ENCODE measurements around the gene TNFSF15.
A peak's percentile ranks its signal among the peaks of the same experiment; 100 is the strongest.
"Not testable (repeated sequence)": the region's sequence is repeated elsewhere in the genome, so short reads cannot be mapped to it uniquely, and the experiment has no call there.

TNFSF15 gene

DNA sequence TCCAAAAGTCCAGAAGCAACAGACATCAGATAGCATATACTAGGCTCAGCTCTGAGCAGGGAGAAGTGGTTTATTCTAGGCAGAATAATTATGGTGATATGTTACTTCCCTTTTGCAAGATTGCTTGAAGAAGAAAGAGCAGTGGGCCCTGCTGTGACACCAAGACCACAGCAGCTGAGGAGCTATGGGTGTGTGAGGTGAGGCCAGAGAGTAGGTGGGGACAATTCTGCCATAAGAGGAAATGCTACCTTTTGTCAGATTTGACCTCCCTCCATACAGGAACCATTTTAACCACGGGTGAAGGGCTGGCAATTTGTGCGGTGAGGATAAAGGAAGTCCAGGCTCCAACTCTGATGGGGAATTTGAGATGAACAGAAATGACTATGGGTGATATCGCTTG, 51.3 kb downstream of the TNFSF15 start:
- DNase-seq (ENCODE audit: low spot score) = no peak

GRCh38 chr9:114746591-114747346, 59.1 kb downstream of the TNFSF15 start:
- DNase-seq (ENCODE audit: low spot score) = peak; percentile 40

DNA sequence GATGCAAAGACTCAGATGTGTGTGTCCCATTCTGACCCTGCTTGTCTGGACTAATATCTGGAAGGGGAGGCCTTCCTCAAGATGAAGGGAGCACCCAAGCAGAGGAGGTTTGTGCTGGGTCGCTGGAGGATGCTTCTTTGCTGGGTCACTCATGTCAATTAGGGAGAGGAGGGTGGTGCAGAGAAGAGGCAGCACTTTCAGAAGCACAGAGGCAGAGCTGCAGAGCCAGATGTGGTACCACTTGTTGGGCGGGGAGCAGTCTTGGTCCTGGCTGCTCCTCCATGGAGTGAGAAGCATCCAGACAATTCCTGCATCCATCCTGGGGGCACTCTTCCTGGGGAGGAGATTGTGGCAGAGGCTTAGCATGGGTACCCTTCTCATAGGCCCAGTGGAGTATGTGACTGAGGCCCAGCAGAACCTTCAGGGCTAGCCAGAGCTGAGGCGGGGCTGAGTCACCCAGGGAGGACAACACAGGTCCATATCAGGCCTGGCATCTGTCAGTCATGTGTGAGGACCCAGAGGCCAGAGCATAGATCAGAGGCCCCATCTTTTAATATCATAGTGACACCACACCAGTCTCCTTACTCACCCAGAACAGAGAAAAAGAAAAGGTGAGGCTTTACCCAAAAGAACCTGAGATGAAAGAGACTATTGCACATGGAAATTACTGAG, 59.8 kb downstream of the TNFSF15 start:
- DNase-seq (ENCODE audit: low spot score) = no peak

DNA sequence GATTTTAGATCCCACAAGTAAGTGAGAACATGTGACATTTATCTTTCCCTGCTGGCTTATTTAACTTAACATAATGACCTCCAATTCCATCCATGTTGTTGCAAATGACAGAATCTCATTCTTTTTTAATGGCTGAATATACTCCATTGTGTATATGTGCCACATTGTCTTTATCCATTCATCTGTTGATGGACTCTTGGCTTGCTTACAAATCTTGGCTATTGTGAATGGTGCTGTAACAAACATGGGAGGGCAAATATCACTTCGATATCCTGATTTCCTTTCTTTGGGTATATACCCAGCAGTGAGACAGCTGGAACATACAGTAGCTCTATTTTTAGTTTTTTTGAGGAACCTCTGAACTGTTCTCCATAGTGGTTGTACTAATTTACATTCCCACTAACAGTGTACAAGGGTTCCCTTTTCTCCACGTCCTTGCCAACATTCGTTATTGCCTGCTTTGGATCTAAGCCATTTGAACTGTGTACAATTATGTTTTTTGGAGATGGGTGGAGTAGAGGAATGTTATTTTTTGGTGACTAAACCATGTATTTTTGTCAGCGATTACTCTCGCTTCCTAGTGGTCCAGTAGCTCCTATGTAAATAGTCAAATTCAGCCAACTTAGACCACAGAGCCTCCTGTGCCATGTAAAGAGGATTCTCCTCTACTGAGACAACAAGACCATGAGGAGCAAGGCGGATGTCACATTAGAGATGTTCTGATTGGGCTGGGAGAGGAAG, 60.6 kb downstream of the TNFSF15 start:
- peak; percentile 39 for DNase-seq (ENCODE audit: low spot score)

- DNase-seq (ENCODE audit: low spot score) = no peak
Observed at GRCh38 chr9:114743446-114743845, 62.4 kb downstream of the TNFSF15 start.

DNA sequence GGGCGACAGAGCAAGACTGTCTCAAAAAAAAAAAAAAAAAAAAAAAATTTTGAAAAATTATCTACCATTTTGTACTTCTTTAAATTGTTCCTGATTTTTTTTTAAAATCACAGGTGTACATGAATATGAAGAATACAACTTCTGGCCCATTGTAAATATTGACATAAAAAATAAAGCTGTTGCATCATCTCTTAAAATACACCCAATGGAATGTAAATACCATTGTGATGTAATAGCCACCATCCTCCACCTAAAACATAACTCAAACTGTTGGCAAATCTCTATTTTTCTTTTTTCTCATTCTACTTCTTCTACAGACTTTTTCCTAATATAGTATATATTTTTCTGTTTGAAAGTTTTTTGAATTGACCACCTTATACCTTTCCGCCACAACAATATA, 62.9 kb downstream of the TNFSF15 start:
- DNase-seq (ENCODE audit: low spot score) = no peak

DNA sequence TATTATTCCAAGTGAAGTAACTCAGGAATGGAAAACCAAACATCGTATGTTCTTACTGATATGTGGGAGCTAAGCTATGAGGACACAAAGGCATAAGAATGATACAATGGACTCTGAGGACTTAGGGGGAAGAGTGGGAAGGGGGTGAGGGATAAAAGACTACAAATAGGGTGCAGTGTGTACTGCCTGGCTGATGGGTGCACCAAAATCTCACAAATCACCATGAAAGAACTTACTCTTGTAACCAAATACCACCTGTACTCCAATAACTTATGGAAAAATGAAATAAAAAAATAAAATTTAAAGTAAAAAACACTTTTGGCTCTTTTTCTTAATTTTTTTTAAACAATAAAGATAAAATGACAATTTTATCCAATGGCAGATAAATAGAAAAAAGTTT, 64.3 kb downstream of the TNFSF15 start:
- not testable (repeated sequence) for DNase-seq (ENCODE audit: low spot score)

DNA sequence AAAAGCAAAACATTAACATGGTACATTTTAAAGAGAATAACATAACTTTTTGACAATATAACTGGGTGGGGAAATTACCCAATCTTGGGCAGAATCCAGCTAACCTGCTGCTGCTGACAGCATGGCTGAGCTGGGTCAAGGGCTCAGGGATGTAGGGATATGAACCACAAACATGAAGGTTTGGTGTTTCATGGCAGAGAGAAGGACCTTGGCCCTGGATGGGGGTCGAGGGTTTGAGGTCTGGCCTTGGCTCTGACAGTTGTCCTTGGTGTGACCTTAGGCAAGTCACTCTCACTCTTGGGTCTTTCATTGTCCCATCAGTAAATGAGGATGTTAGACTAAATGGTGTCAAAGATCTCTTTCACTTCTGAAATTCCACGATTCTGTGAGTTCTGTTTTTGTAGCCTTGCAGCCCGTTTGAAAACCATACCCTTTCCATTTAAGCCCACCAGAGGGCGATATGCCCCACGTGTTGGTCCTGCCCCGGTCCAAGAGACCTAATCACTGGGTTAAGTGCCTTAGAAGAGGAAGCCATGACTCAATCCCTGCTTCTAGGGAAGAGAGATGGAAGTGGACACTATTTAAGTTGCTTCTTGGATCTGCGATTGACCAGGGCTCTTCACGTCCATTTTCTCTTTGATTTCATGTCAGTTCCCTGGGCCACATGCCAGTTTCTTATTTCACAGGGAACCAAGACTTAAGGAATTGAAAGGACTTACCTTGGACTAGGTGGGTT, 67.1 kb downstream of the TNFSF15 start:
- peak; percentile 84 for DNase-seq (ENCODE audit: low spot score)

- DNase-seq (ENCODE audit: low spot score) = no peak
Observed at GRCh38 chr9:114737847-114738246, 68.0 kb downstream of the TNFSF15 start.

DNA sequence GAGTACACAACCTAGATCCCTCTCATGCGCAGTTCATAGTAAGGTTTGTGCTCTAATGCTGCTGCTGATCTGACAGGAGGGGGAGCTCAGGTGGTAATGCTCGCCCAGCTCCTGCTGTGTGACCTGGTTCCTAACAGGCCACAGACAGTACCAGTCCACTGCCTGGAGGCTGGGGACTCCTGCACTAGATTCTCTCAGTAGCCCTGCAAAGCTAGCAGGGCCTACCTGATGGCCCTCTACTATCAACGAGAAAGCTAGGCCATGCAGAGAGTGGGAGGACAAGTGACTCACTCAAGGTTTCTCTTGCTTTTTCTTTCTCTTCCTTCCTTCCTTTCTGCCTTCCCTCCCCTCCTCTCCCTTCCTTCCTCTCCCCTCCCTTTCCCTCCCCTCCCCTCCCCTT, 68.7 kb downstream of the TNFSF15 start:
- DNase-seq (ENCODE audit: low spot score) = no peak

DNA sequence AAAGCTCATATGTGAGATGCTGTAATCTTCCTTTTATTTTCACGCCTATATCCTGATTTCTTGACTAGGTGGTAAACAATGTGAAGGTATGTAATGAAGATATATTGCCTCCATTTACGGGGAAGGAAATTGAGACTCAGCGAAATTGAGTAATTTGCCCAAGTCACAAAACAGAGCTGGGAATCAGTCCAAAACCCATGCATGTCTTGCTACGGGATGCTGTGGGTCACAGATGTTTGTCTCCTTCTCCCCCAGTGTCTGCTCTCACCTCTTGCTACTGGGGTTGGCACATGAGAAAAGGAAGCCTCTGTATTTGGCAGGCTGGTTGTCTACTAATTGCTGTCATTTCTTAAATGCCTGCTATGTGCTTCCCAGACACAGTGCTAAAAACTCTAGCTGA, 70.1 kb downstream of the TNFSF15 start:
- DNase-seq (ENCODE audit: low spot score) = no peak

DNA sequence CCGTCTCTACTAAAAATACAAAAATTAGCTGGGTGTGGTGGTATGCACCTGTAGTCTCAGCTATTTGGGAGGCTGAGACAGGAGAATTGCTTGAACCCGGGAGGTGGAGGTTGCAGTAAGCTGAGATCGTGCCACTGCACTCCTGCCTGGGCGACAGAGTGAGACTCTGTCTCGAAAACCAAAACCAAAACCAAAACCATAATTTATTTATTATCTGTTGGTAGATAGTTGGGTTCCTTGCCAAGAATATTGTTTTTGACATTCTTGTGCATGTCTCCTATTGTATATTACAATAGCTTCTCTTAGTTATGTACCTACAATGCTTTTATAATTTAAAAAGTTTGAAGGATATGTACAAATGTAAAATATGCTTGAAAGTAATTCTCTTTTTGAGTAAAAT, 70.7 kb downstream of the TNFSF15 start:
- not testable (repeated sequence) for DNase-seq (ENCODE audit: low spot score)

All from Ammon's horn (tissue), 1 donor.